ENCODE data around the gene POC1A.

POC1A gene

GRCh38 chr3:52154135-52155094, at the start of gene POC1A:
POC1A (minus strand) TSS chr3:52154423; CDS start chr3:52154372, 51 bp downstream.
- peak; percentile 99 for DNase-seq

- no peak for DNase-seq
Observed at GRCh38 chr3:52203701-52204100, 49.5 kb upstream of the POC1A start.

GRCh38 chr3:52202384-52203077, 48.3 kb upstream of the POC1A start:
- DNase-seq: peak; percentile 68

- no peak for DNase-seq
Observed at GRCh38 chr3:52200981-52201679, 46.9 kb upstream of the POC1A start.

GRCh38 chr3:52198643-52199608, 44.7 kb upstream of the POC1A start:
- no peak for DNase-seq

GRCh38 chr3:52197842-52198625, 43.8 kb upstream of the POC1A start, which contains the start of gene ALAS1:
ALAS1 (plus strand) TSS chr3:52198160; CDS start chr3:52199242, 1,082 bp downstream.
- peak; percentile 97 for DNase-seq

- DNase-seq: no peak
Observed at GRCh38 chr3:52197499-52197841, 43.2 kb upstream of the POC1A start.

- no peak for DNase-seq
Observed at GRCh38 chr3:52196977-52197376, 42.8 kb upstream of the POC1A start.

- DNase-seq: no peak
Observed at GRCh38 chr3:52195823-52196331, 41.7 kb upstream of the POC1A start.

- no peak for DNase-seq
Observed at GRCh38 chr3:52195291-52195597, 41.0 kb upstream of the POC1A start.

- DNase-seq: no peak
Observed at GRCh38 chr3:52194485-52195290, 40.5 kb upstream of the POC1A start.

- DNase-seq: no peak
Observed at GRCh38 chr3:52193065-52193464, 38.8 kb upstream of the POC1A start.

- no peak for DNase-seq
Observed at GRCh38 chr3:52191663-52192062, 37.4 kb upstream of the POC1A start.

- no peak for DNase-seq
Observed at GRCh38 chr3:52190294-52191074, 36.3 kb upstream of the POC1A start.

GRCh38 chr3:52188556-52188955, 34.3 kb upstream of the POC1A start:
- DNase-seq: peak; percentile 53

GRCh38 chr3:52186729-52187128, 32.5 kb upstream of the POC1A start:
- DNase-seq: no peak

GRCh38 chr3:52185837-52186236, 31.6 kb upstream of the POC1A start:
- DNase-seq: peak; percentile 74

GRCh38 chr3:52185311-52185710, 31.1 kb upstream of the POC1A start:
- no peak for DNase-seq

- no peak for DNase-seq
Observed at GRCh38 chr3:52184690-52185089, 30.5 kb upstream of the POC1A start.

Data from hematopoietic multipotent progenitor cell treated with erythropoietin and hydrocortisone succinate and interleukin-3 and kit ligand, for 6 days (in vitro differentiated cells).